T-helper 2 cell treated with Interferon-gamma antibody and Interleukin-4, amounts not matched to agents 100 ng/mL and 5 ng/mL, for 36 hours (primary cell): ENCODE data around the gene BBX. TPM values are rescaled to one million over a fixed set of nuclear protein-coding genes. Genes with fewer than 3 reads are reported as not detected.
"Not testable (repeated sequence)": the region's sequence is repeated elsewhere in the genome, so short reads cannot be mapped to it uniquely, and the experiment has no call there.

ENCODE experiments used
- intact Hi-C: fragments of 100-400 bp; cut with micrococcal nuclease; formaldehyde crosslinking; loops from one replicate; pipeline ENCODE4 v1.15.1; 2023
- total RNA-seq: library from RNA; stranded (reverse); gene quantifications from 2 replicates; pipeline ENCODE4 v1.2.3, GENCODE V29; 2022

The BBX gene
- total RNA-seq, 1 donor from 2014 or later: 28.0 TPM

- intact Hi-C loops: loop anchor here (5.0 kb wide), 1 partner anchor 269 kb away; no protein-coding TSS in a partner anchor
Observed at GRCh38 chr3:107540857-107541256, 18.1 kb downstream of the BBX start.

GRCh38 chr3:107542665-107543064, 19.9 kb downstream of the BBX start:
- intact Hi-C loops: loop anchor here (2.0 to 5.0 kb wide), 2 partner anchors 270 to 306 kb away; no protein-coding TSS in a partner anchor

GRCh38 chr3:107543666-107544065, 20.9 kb downstream of the BBX start:
- intact Hi-C loops: loop anchor here (2.0 to 5.0 kb wide), 2 partner anchors 271 to 307 kb away; no protein-coding TSS in a partner anchor

GRCh38 chr3:107545680-107546120, 22.9 kb downstream of the BBX start:
- intact Hi-C loops: no loop called here

GRCh38 chr3:107548601-107549000, 25.8 kb downstream of the BBX start:
- intact Hi-C loops: no loop called here

- intact Hi-C loops: no loop called here
Observed at GRCh38 chr3:107555359-107555758, 32.6 kb downstream of the BBX start.

- intact Hi-C loops: no loop called here
Observed at GRCh38 chr3:107557743-107558142, 35.0 kb downstream of the BBX start.

GRCh38 chr3:107560166-107560565, 37.4 kb downstream of the BBX start:
- intact Hi-C loops: no loop called here

- intact Hi-C loops: no loop called here
Observed at GRCh38 chr3:107561980-107562379, 39.2 kb downstream of the BBX start.

GRCh38 chr3:107562969-107563529, 40.3 kb downstream of the BBX start:
- intact Hi-C loops: no loop called here

GRCh38 chr3:107565244-107565643, 42.5 kb downstream of the BBX start:
- intact Hi-C loops: not testable (repeated sequence)

GRCh38 chr3:107571089-107571488, 48.3 kb downstream of the BBX start:
- intact Hi-C loops: not testable (repeated sequence)

- intact Hi-C loops: not testable (repeated sequence)
Observed at GRCh38 chr3:107571492-107571891, 48.7 kb downstream of the BBX start.

GRCh38 chr3:107574650-107575049, 51.9 kb downstream of the BBX start:
- intact Hi-C loops: loop anchor here (2.0 kb wide), 1 partner anchor 166 kb away; no protein-coding TSS in a partner anchor

- intact Hi-C loops: no loop called here
Observed at GRCh38 chr3:107578091-107578490, 55.3 kb downstream of the BBX start.

GRCh38 chr3:107578523-107578922, 55.8 kb downstream of the BBX start:
- intact Hi-C loops: no loop called here

- intact Hi-C loops: no loop called here
Observed at GRCh38 chr3:107579371-107579770, 56.6 kb downstream of the BBX start.

- intact Hi-C loops: no loop called here
Observed at GRCh38 chr3:107581230-107581629, 58.5 kb downstream of the BBX start.

- intact Hi-C loops: no loop called here
Observed at GRCh38 chr3:107588217-107588616, 65.5 kb downstream of the BBX start.

- intact Hi-C loops: no loop called here
Observed at GRCh38 chr3:107589454-107589853, 66.7 kb downstream of the BBX start.

GRCh38 chr3:107590786-107591185, 68.0 kb downstream of the BBX start:
- intact Hi-C loops: no loop called here

- intact Hi-C loops: no loop called here
Observed at GRCh38 chr3:107592073-107592472, 69.3 kb downstream of the BBX start.

- intact Hi-C loops: no loop called here
Observed at GRCh38 chr3:107594870-107595269, 72.1 kb downstream of the BBX start.
